Upper lobe of left lung (tissue), 6 donors: ENCODE data around the gene TNFRSF21. TPM values are rescaled to one million over a fixed set of nuclear protein-coding genes. Genes with fewer than 3 reads are reported as not detected.
"Not testable (repeated sequence)": the region's sequence is repeated elsewhere in the genome, so short reads cannot be mapped to it uniquely, and the experiment has no call there.

Experiments
- ATAC-seq, 2 donors: fragments of 200-7000 bp; cut with Tn5 transposase; one replicate each; pipeline ENCODE4 v1.9.1; 2022; ENCODE audit warnings: mild to moderate bottlenecking in 2 of 2, moderate library complexity in 2 of 2; ENCODE audit not compliant: low FRiP score in 2 of 2
- DNase-seq, 2 donors: peaks; one replicate each; pipeline ENCODE4 v3.0.0-alpha.2; 2019 to 2020
- H3K27ac ChIP-seq, 4 donors: fragments of 200-600 bp; sonication (generic); one replicate each; pipeline ENCODE4 v1.5.1; 2016 to 2019
- H3K27me3 ChIP-seq, 4 donors: fragments of 200-600 bp; sonication (generic); one replicate each; pipeline ENCODE4 v1.5.1; 2017 to 2019
- H3K36me3 ChIP-seq, 4 donors: fragments of 200-600 bp; sonication (generic); one replicate each; pipeline ENCODE4 v1.5.1; 2016 to 2019
- H3K4me1 ChIP-seq, 4 donors: fragments of 200-600 bp; sonication (generic); one replicate each; pipeline ENCODE4 v1.5.1; 2018 to 2019
- H3K4me3 ChIP-seq, 4 donors: fragments of 200-600 bp; sonication (generic); one replicate each; pipeline ENCODE4 v1.5.1; 2017 to 2019; ENCODE audit warnings: mild to moderate bottlenecking in 2 of 4, moderate library complexity in 1 of 4
- H3K9me3 ChIP-seq, 4 donors: fragments of 200-600 bp; sonication (generic); one replicate each; pipeline ENCODE4 v1.5.1; 2018 to 2019
- CTCF ChIP-seq, 6 experiments: fragments of 450-650 bp in 4 of 6; fragments of 200-600 bp in 2 of 6; sonication (generic) in 2 of 6; IDR thresholded peaks; one replicate each; pipeline ENCODE4 v1.5.1; 2016 to 2019; ENCODE audit warnings: antibody characterized with exemption in 6 of 6
- EP300 ChIP-seq, 4 donors: sonication (generic); formaldehyde crosslinking; IDR thresholded peaks; one replicate each; pipeline ENCODE4 v1.5.1; 2017; ENCODE audit warnings: antibody characterized with exemption in 4 of 4, control low read depth in 2 of 4
- POLR2A ChIP-seq, 4 donors: fragments of 450-650 bp; IDR thresholded peaks; one replicate each; pipeline ENCODE4 v1.5.1; 2016 to 2017; ENCODE audit warnings: antibody characterized with exemption in 4 of 4, mild to moderate bottlenecking in 2 of 4
- POLR2AphosphoS5 ChIP-seq, 2 donors: sonication (generic); formaldehyde crosslinking; IDR thresholded peaks; one replicate each; pipeline ENCODE4 v1.5.1; 2017; ENCODE audit warnings: antibody characterized with exemption in 2 of 2
- WGBS, 2 donors: methylation state at CpG; one replicate each; pipeline ENCODE4 v1.1.5; 2017 to 2018; 5-methylcytosine and 5-hydroxymethylcytosine counted together
- total RNA-seq, 6 donors: library from RNA; depleted of rRNA in 4 of 6; stranded (reverse); fragments of >200 nt in 4 of 6; gene quantifications; one replicate each; pipeline versions ENCODE4 v1.1.0 to v1.2.1, GENCODE V29; 2016 to 2021
- donor health status: DM: no; HTN: no; CAD: no; lungs with moderate emphysema.
- donor health status: DM: no; HTN: yes; CAD: no; lungs with severe emphysema.

Gene TNFRSF21
- total RNA-seq, 6 donors from 2014 or later = 11.7 to 56.1 (median 20.6) TPM

- no peaks in the 10 kb centered on the region for H3K36me3 ChIP-seq
- TF ChIP-seq POLR2AphosphoS5 (IDR thresholded peaks at IDR 0.05) (no peak), CTCF (IDR thresholded peaks at IDR 0.05) (no peak), POLR2A (IDR thresholded peaks at IDR 0.05) (no peak), EP300 (IDR thresholded peaks at IDR 0.05) (no peak)
- whole genome bisulfite sequencing, 2 donors = 86 to 95% methylated on average over 28 to 30 of the region's 30 CpGs
- DNase-seq (no peak), ATAC-seq (no peak)
- H3K9me3 ChIP-seq = no peaks in the 10 kb centered on the region
- H3K4me1 ChIP-seq = peaks cover 0 to 7% (median 7%) of the 10 kb centered on the region in 4 donors
- H3K27me3 ChIP-seq = no peaks in the 10 kb centered on the region
- no peak overlapping the region for H3K4me3 ChIP-seq
- H3K27ac ChIP-seq = no peak overlapping the region
Observed at GRCh38 chr6:47234266-47234933, 75.3 kb downstream of the TNFRSF21 start.

GRCh38 chr6:47231151-47231550 is 78.6 kb downstream of the TNFRSF21 start:
- Histone ChIP-seq H3K27ac (no peak overlapping the region), H3K9me3 (no peaks in the 10 kb centered on the region), H3K4me3 (no peak overlapping the region), H3K4me1 (peaks cover 0 to 5% (median 3%) of the 10 kb centered on the region in 4 donors), H3K36me3 (no peaks in the 10 kb centered on the region), H3K27me3 (no peaks in the 10 kb centered on the region)
- TF ChIP-seq CTCF (IDR thresholded peaks at IDR 0.05) (no peak), POLR2AphosphoS5 (IDR thresholded peaks at IDR 0.05) (no peak), EP300 (IDR thresholded peaks at IDR 0.05) (no peak), POLR2A (IDR thresholded peaks at IDR 0.05) (no peak)
- WGBS, 2 donors = 85 to 89% methylated on average over 4 of the region's 4 CpGs
- DNase-seq (no peak), ATAC-seq (no peak)

DNA sequence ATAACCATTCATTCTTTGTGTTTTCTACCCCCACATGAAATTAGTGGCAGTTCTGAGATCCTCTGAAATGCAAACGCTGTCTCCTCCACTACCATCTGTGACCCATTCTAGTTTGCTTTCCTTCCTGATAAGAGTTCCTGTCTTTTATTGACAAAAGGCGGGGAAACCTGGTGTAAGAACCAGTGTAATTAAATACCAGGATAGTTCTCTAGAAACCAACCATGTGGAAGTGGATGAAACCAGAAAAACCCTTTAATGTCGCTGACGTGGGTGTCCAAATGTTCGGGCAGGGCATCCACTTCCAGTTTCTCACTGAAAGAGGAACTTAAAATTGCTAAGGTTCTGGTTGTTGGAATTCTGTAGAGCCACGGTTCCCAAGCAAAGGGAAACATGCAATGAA is 79.1 kb downstream of the TNFRSF21 start:
- DNase-seq = peak in 1 of 2 donors; percentile 30
- TF ChIP-seq CTCF (IDR thresholded peaks at IDR 0.05) = no peak
- no peak for TF ChIP-seq POLR2A (IDR thresholded peaks at IDR 0.05)
- no peak for TF ChIP-seq EP300 (IDR thresholded peaks at IDR 0.05)
- no peak for TF ChIP-seq POLR2AphosphoS5 (IDR thresholded peaks at IDR 0.05)
- no peaks in the 10 kb centered on the region for H3K4me1 ChIP-seq
- H3K36me3 ChIP-seq = no peaks in the 10 kb centered on the region
- H3K4me3 ChIP-seq = no peak overlapping the region
- WGBS, 2 donors = 28 to 68% methylated on average over 6 of the region's 6 CpGs
- H3K27me3 ChIP-seq = no peaks in the 10 kb centered on the region
- no peaks in the 10 kb centered on the region for H3K9me3 ChIP-seq
- ATAC-seq = peak in 1 of 2 donors; percentile 41
- H3K27ac ChIP-seq = no peak overlapping the region

- Histone ChIP-seq H3K4me3 (no peak overlapping the region), H3K4me1 (no peaks in the 10 kb centered on the region), H3K9me3 (no peaks in the 10 kb centered on the region), H3K27ac (no peak overlapping the region), H3K36me3 (no peaks in the 10 kb centered on the region), H3K27me3 (no peaks in the 10 kb centered on the region)
- ATAC-seq (no peak), DNase-seq (no peak)
- 96 to 98% methylated on average over 7 of the region's 7 CpGs for WGBS, 2 donors
- TF ChIP-seq POLR2A (IDR thresholded peaks at IDR 0.05) (no peak), POLR2AphosphoS5 (IDR thresholded peaks at IDR 0.05) (no peak), CTCF (IDR thresholded peaks at IDR 0.05) (no peak), EP300 (IDR thresholded peaks at IDR 0.05) (no peak)
Observed at GRCh38 chr6:47229255-47229654, 80.5 kb downstream of the TNFRSF21 start.

- WGBS, 2 donors = 98 to 100% methylated on average over 3 of the region's 3 CpGs
- not testable (repeated sequence) for H3K36me3 ChIP-seq, DNase-seq, H3K27me3 ChIP-seq, H3K4me1 ChIP-seq, H3K4me3 ChIP-seq, H3K27ac ChIP-seq, ATAC-seq, H3K9me3 ChIP-seq
Observed at GRCh38 chr6:47228093-47228492, 81.6 kb downstream of the TNFRSF21 start.

- H3K36me3 ChIP-seq, H3K27ac ChIP-seq, H3K4me3 ChIP-seq, DNase-seq, H3K27me3 ChIP-seq, ATAC-seq, H3K9me3 ChIP-seq, H3K4me1 ChIP-seq: not testable (repeated sequence)
Observed at GRCh38 chr6:47223251-47223650, 86.5 kb downstream of the TNFRSF21 start.
